Measurements from ENCODE around the gene MVB12B. TPM values are rescaled to one million over a fixed set of nuclear protein-coding genes. Genes with fewer than 3 reads are reported as not detected.

The MVB12B gene
- total RNA-seq, 1 experiment from 2014 or later, result 10.9 TPM

DNA sequence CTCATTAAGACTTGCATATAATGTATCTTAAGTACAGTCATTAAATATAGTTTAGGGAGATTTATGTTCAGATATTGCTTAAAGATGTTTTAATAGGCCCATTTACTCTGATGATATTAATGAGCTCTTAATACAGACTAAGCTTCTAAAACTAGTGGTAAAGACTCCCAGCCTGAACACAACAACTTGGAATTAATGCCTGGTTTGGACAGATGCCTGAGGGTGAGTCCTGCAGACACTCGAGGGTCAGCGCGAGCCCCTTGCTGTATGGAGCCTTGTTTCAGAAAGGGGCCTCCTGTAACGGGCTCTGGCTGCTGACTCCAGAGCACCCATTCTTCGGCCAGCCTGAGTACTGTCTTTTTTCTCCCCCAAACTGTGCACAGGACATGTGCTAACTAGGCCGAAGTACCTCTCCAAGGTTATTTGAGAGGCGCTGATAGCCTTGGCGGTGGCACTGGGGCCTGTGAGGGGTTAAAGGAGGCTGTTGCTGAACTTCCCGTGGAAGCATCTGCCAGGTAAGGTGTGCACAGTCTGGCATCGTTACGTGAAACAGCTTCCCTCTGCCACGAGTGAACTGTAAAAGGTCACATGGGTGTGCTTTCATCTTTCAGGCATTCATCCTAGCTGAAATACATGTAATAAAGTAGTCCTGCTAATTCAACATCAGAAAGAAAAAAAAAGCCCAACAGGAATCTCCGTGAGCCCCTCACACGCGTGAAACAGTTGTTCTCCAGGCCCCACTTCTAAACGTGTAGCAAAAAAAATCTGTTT is 113.4 kb downstream of the MVB12B start:
- TF ChIP-seq POLR2A (IDR thresholded peaks at IDR 0.05; ENCODE audit: borderline replicate concordance, extremely low read depth, insufficient read depth, insufficient read length) (no peak), SRF (IDR thresholded peaks at IDR 0.05; ENCODE audit: low read depth) (no peak)
- TF ChIP-seq, protein P1, sequence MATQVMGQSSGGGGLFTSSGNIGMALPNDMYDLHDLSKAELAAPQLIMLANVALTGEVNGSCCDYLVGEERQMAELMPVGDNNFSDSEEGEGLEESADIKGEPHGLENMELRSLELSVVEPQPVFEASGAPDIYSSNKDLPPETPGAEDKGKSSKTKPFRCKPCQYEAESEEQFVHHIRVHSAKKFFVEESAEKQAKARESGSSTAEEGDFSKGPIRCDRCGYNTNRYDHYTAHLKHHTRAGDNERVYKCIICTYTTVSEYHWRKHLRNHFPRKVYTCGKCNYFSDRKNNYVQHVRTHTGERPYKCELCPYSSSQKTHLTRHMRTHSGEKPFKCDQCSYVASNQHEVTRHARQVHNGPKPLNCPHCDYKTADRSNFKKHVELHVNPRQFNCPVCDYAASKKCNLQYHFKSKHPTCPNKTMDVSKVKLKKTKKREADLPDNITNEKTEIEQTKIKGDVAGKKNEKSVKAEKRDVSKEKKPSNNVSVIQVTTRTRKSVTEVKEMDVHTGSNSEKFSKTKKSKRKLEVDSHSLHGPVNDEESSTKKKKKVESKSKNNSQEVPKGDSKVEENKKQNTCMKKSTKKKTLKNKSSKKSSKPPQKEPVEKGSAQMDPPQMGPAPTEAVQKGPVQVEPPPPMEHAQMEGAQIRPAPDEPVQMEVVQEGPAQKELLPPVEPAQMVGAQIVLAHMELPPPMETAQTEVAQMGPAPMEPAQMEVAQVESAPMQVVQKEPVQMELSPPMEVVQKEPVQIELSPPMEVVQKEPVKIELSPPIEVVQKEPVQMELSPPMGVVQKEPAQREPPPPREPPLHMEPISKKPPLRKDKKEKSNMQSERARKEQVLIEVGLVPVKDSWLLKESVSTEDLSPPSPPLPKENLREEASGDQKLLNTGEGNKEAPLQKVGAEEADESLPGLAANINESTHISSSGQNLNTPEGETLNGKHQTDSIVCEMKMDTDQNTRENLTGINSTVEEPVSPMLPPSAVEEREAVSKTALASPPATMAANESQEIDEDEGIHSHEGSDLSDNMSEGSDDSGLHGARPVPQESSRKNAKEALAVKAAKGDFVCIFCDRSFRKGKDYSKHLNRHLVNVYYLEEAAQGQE (IDR thresholded peaks at IDR 0.05; ENCODE audit: low read depth), result no peak
- TF ChIP-seq, protein P2, sequence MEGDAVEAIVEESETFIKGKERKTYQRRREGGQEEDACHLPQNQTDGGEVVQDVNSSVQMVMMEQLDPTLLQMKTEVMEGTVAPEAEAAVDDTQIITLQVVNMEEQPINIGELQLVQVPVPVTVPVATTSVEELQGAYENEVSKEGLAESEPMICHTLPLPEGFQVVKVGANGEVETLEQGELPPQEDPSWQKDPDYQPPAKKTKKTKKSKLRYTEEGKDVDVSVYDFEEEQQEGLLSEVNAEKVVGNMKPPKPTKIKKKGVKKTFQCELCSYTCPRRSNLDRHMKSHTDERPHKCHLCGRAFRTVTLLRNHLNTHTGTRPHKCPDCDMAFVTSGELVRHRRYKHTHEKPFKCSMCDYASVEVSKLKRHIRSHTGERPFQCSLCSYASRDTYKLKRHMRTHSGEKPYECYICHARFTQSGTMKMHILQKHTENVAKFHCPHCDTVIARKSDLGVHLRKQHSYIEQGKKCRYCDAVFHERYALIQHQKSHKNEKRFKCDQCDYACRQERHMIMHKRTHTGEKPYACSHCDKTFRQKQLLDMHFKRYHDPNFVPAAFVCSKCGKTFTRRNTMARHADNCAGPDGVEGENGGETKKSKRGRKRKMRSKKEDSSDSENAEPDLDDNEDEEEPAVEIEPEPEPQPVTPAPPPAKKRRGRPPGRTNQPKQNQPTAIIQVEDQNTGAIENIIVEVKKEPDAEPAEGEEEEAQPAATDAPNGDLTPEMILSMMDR (IDR thresholded peaks at IDR 0.05 in 2 of 3, conservative IDR thresholded peaks at IDR 0.05 in 1 of 3; ENCODE audit: borderline replicate concordance in 1 of 3, insufficient read depth in 1 of 3, low read depth in 2 of 3, low read length in 2 of 3), result no peak
- TF ChIP-seq, protein P3, sequence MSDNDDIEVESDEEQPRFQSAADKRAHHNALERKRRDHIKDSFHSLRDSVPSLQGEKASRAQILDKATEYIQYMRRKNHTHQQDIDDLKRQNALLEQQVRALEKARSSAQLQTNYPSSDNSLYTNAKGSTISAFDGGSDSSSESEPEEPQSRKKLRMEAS (IDR thresholded peaks at IDR 0.05), result no peak
- TF ChIP-seq, protein P4, sequence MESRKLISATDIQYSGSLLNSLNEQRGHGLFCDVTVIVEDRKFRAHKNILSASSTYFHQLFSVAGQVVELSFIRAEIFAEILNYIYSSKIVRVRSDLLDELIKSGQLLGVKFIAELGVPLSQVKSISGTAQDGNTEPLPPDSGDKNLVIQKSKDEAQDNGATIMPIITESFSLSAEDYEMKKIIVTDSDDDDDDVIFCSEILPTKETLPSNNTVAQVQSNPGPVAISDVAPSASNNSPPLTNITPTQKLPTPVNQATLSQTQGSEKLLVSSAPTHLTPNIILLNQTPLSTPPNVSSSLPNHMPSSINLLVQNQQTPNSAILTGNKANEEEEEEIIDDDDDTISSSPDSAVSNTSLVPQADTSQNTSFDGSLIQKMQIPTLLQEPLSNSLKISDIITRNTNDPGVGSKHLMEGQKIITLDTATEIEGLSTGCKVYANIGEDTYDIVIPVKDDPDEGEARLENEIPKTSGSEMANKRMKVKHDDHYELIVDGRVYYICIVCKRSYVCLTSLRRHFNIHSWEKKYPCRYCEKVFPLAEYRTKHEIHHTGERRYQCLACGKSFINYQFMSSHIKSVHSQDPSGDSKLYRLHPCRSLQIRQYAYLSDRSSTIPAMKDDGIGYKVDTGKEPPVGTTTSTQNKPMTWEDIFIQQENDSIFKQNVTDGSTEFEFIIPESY (IDR thresholded peaks at IDR 0.05; ENCODE audit: extremely low read depth, insufficient replicate concordance, low read length), result no peak

More for the DNA sequence above, 113.4 kb downstream of the MVB12B start:
- Histone ChIP-seq H3K9me3 (ENCODE audit: control insufficient read depth in 1 of 2, insufficient read depth in 1 of 2, low read depth in 1 of 2, low read length in 2 of 2) (no peaks in the 10 kb centered on the region), H3K9me2 (ENCODE audit: insufficient read depth) (no peaks in the 10 kb centered on the region), H3K79me2 (ENCODE audit: insufficient read depth, low read length) (no peaks in the 10 kb centered on the region), H2AFZ (ENCODE audit: low read depth, low read length, poor library complexity, severe bottlenecking) (no peak overlapping the region), H4K20me1 (ENCODE audit: insufficient read depth) (no peaks in the 10 kb centered on the region), H3K9ac (ENCODE audit: low read length) (no peak overlapping the region), H3K4me3 (replicated peaks in 1 of 2; ENCODE audit: low read depth in 1 of 2, low read length in 2 of 2) (no peak overlapping the region), H3K27me3 (ENCODE audit: insufficient read depth, low read length) (no peaks in the 10 kb centered on the region), H3K36me3 (ENCODE audit: control insufficient read depth in 1 of 2, insufficient read depth in 2 of 2, low read length in 2 of 2) (no peaks in the 10 kb centered on the region), H3K27ac (ENCODE audit: low read depth, low read length) (no peak overlapping the region), H3K4me2 (ENCODE audit: low read length) (no peak overlapping the region), H3K4me1 (ENCODE audit: control insufficient read depth in 1 of 2, insufficient read depth in 2 of 2, low read length in 2 of 2) (no peaks in the 10 kb centered on the region)
- DNase-seq (ENCODE audit: low read depth, low spot score), result no peak
- no peak for ATAC-seq
- BruUV-seq (replicated peaks), result no TSS peak
- RAD21 ChIA-PET (ENCODE audit: low non-redundant PET in 1 of 2, low total read pairs in 2 of 2, uncharacterized antibody in 2 of 2, unreplicated experiment in 2 of 2), result no interaction called here
- CTCF ChIA-PET, result no interaction called here
- intact Hi-C loops (cut with micrococcal nuclease), result no loop called here
- POLR2A ChIA-PET, result interaction anchor here (1.6 kb wide), 1 partner anchor 14 kb away, joined by 3 read pairs; no protein-coding TSS in a partner anchor

All from HCT116 (cell line).